K562 (cell line): Measurements from ENCODE around the gene FKBP7. TPM values are rescaled to one million over a fixed set of nuclear protein-coding genes. Genes with fewer than 3 reads are reported as not detected.

ENCODE experiments used
- CBFA2T2 ChIP-seq: fragments of 450-650 bp; conservative IDR thresholded peaks from 2 replicates; pipeline ENCODE4 v1.6.1; 2017; ENCODE audit warnings: mild to moderate bottlenecking
- CBFA2T3 ChIP-seq: fragments of 450-650 bp; IDR thresholded peaks from 2 replicates; pipeline ENCODE4 v1.6.1; 2017
- CEBPG ChIP-seq, 3 experiments: fragments of 200-800 bp in 1 of 3; sonication (Bioruptor generic) in 1 of 3; sonication (generic) in 1 of 3; formaldehyde crosslinking in 1 of 3; IDR thresholded peaks in 2 of 3; conservative IDR thresholded peaks in 1 of 3; 2 replicates each; pipeline versions ENCODE4 v1.6.1 to v1.8.0; 2016 to 2022; ENCODE audit warnings: missing compliant biosample characterization in 2 of 3, missing genetic modification characterization in 2 of 3, mild to moderate bottlenecking in 1 of 3, missing genetic modification reagents in 1 of 3
- DPF2 ChIP-seq: fragments of 450-650 bp; IDR thresholded peaks from 2 replicates; pipeline ENCODE4 v1.6.1; 2016
- GATA2 ChIP-seq: sonication (generic); formaldehyde crosslinking; IDR thresholded peaks from 2 replicates; pipeline ENCODE4 v1.4.0; 2020; ENCODE audit warnings: mild to moderate bottlenecking, missing genetic modification reagents
- HLTF ChIP-seq: fragments of 450-650 bp; IDR thresholded peaks from 2 replicates; pipeline ENCODE4 v1.6.1; 2016
- KDM4B ChIP-seq, 2 experiments: fragments of 450-650 bp in 1 of 2; sonication (generic) in 1 of 2; IDR thresholded peaks; 2 replicates each; pipeline ENCODE4 v1.6.1; 2016 to 2017; ENCODE audit warnings: borderline replicate concordance in 2 of 2, antibody characterized with exemption in 1 of 2, low read depth in 1 of 2, mild to moderate bottlenecking in 1 of 2
- NCOA1 ChIP-seq: fragments of 450-650 bp; IDR thresholded peaks from 2 replicates; pipeline ENCODE4 v1.6.1; 2016; ENCODE audit warnings: low read depth
- NONO ChIP-seq, 2 experiments: fragments of 200-400 bp in 1 of 2; fragments of 450-650 bp in 1 of 2; formaldehyde crosslinking in 1 of 2; IDR thresholded peaks; 2 replicates each; pipeline ENCODE4 v1.6.1; 2017; ENCODE audit warnings: low read depth in 2 of 2, mild to moderate bottlenecking in 2 of 2, moderate library complexity in 2 of 2, low read length in 1 of 2
- NRF1 ChIP-seq, 2 experiments: fragments of 450-650 bp; IDR thresholded peaks in 1 of 2; conservative IDR thresholded peaks in 1 of 2; 2 replicates each; pipeline ENCODE4 v1.6.1; 2014; ENCODE audit warnings: mild to moderate bottlenecking in 2 of 2
- RAD51 ChIP-seq: fragments of 450-650 bp; IDR thresholded peaks from 2 replicates; pipeline ENCODE4 v1.7.1; 2016; ENCODE audit warnings: low read depth, mild to moderate bottlenecking, borderline replicate concordance
- RBFOX2 ChIP-seq: fragments of 200-400 bp; formaldehyde crosslinking; IDR thresholded peaks from 2 replicates; pipeline ENCODE4 v1.6.1; 2017; ENCODE audit warnings: low read depth, mild to moderate bottlenecking, low read length, moderate library complexity
- RBM39 ChIP-seq: fragments of 200-400 bp; formaldehyde crosslinking; optimal IDR thresholded peaks from 2 replicates; pipeline ENCODE3; 2018; ENCODE audit warnings: low read depth, low read length
- TBL1XR1 ChIP-seq, 2 experiments: IDR thresholded peaks; 2 replicates each; pipeline ENCODE4 v1.6.1; 2012; ENCODE audit warnings: improper control_type of control experiment in 2 of 2, low read length in 2 of 2, mild to moderate bottlenecking in 1 of 2
- ZFX ChIP-seq: sonication (generic); formaldehyde crosslinking; IDR thresholded peaks from 2 replicates; pipeline ENCODE4 v1.8.0; 2022; ENCODE audit warnings: mild to moderate bottlenecking, missing genetic modification reagents, moderate library complexity
- ZKSCAN3 ChIP-seq: fragments of 250-450 bp; sonication (Bioruptor Pico); IDR thresholded peaks from 2 replicates; pipeline ENCODE4 v1.4.0; 2020
- ZNF217 ChIP-seq: sonication (generic); formaldehyde crosslinking; IDR thresholded peaks from 2 replicates; pipeline ENCODE4 v1.8.0; 2022; ENCODE audit warnings: mild to moderate bottlenecking, missing genetic modification reagents
- ZNF324 ChIP-seq: fragments of 250-450 bp; sonication (Bioruptor Pico); IDR thresholded peaks from 2 replicates; pipeline ENCODE4 v1.4.0; 2020; ENCODE audit warnings: mild to moderate bottlenecking
- ZNF76 ChIP-seq: fragments of 250-450 bp; sonication (Bioruptor Pico); IDR thresholded peaks from 2 replicates; pipeline ENCODE4 v1.4.0; 2020; ENCODE audit warnings: mild to moderate bottlenecking, moderate library complexity, borderline replicate concordance
- polyA plus RNA-seq, 8 experiments: library from polyadenylated mRNA; depleted of rRNA in 4 of 8; stranded (reverse) in 5 of 8; unstranded in 3 of 8; fragments of >200 nt; fragmentation: Nextera tagmentation in 2 of 8; fragmentation: Illumina TruSeq in 1 of 8; extraction: Ambion mirVana in 2 of 8; extraction: Trizol in 1 of 8; gene quantifications; 2 replicates each; pipeline versions ENCODE4 v1.2.1 to v1.2.3, GENCODE V29; 2011 to 2014; ENCODE audit warnings: inconsistent platforms in 1 of 8, missing spikeins in 1 of 8
- total RNA-seq, 7 experiments: library from RNA; depleted of rRNA in 6 of 7; stranded (reverse); fragments of >200 nt in 6 of 7; fragmentation: Illumina TruSeq in 2 of 7; extraction: Trizol in 2 of 7; gene quantifications; 2 replicates each; pipeline versions ENCODE4 v1.2.1 to v1.2.3, GENCODE V29; 2011 to 2021; ENCODE audit warnings: low replicate concordance in 1 of 7
- TF ChIP-seq, protein P1 (sequence below): sonication (generic); formaldehyde crosslinking; IDR thresholded peaks from 2 replicates; pipeline ENCODE4 v1.8.1; 2023; ENCODE audit warnings: mild to moderate bottlenecking, missing genetic modification reagents
- TF ChIP-seq, protein P2 (sequence below): fragments of 250-450 bp; sonication (Bioruptor Pico); IDR thresholded peaks from 2 replicates; pipeline ENCODE4 v1.8.0; 2021; ENCODE audit warnings: moderate library complexity, mild to moderate bottlenecking, inconsistent platforms
- TF ChIP-seq, protein P3 (sequence below): fragments of 250-450 bp; sonication (Bioruptor Pico); IDR thresholded peaks from 2 replicates; pipeline ENCODE4 v1.9.0; 2021; ENCODE audit warnings: mild to moderate bottlenecking
- TF ChIP-seq, protein P4 (sequence below): sonication (generic); formaldehyde crosslinking; IDR thresholded peaks from 2 replicates; pipeline ENCODE4 v1.8.1; 2022; ENCODE audit warnings: missing genetic modification reagents

Gene FKBP7
- total and polyA plus RNA-seq, 9 of the 15 experiments (the other 6 are each of a cell fraction or from before 2014, with no cell fraction given): 6.1 to 23.2 (median 19.0) TPM

DNA sequence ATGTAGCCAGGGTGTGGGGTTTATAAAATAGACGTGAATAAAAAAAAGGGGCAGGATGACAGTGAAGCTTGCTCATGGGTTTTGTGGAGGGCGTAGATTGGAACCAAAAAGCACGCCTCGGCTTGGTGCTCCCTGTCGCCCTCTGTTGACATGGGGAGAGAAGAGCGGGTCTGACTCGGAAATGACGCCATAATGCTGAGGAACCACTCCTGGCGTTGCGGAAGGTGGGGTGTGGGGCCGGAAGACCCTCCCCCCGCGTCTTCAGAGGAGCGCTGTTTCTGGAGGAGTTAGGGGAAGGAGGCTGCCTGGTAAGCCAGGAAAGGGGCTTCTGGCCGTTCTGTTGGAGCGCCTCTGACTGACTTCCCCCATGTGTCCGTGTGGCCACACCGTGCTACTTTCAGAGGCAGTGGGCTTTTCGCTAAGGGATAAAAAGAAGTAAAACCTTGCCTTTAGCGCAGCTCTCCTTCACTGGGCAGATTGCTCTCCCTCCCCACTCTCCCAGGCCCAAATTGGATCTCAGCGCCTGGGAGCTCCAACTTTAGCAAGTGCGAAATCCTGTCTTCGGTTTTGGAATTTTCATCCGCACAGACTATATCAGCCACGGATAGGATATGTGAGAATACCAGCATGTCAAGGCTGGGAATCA is 44.7 kb upstream of the FKBP7 start (continued):
- TF ChIP-seq, protein P1, sequence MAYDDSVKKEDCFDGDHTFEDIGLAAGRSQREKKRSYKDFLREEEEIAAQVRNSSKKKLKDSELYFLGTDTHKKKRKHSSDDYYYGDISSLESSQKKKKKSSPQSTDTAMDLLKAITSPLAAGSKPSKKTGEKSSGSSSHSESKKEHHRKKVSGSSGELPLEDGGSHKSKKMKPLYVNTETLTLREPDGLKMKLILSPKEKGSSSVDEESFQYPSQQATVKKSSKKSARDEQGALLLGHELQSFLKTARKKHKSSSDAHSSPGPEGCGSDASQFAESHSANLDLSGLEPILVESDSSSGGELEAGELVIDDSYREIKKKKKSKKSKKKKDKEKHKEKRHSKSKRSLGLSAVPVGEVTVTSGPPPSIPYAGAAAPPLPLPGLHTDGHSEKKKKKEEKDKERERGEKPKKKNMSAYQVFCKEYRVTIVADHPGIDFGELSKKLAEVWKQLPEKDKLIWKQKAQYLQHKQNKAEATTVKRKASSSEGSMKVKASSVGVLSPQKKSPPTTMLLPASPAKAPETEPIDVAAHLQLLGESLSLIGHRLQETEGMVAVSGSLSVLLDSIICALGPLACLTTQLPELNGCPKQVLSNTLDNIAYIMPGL: peak; percentile 87; the same call in 1 of the 2 replicates
- TF ChIP-seq CBFA2T2 (no peak), ZNF324 (CRISPR knock-in tag) (no peak), RBFOX2 (peak; percentile 83), NCOA1 (0 out of 2 replicates have a peak, but pooled peaks have one; percentile 42), NRF1 (conservative IDR thresholded peaks at IDR 0.05 in 1 of 2, IDR thresholded peaks at IDR 0.05 in 1 of 2) (peak in 1 of 2 experiments; percentile 57; a peak in 3 of 4 replicates), ZFX (CRISPR knock-in tag) (peak; percentile 90), CEBPG (CRISPR knock-in tag; IDR thresholded peaks at IDR 0.05) (peak; percentile 74), CEBPG (tag; conservative IDR thresholded peaks at IDR 0.05 in 1 of 2, IDR thresholded peaks at IDR 0.05 in 1 of 2) (peak; percentile 62 to 80), KDM4B (IDR thresholded peaks at IDR 0.05; ENCODE audit: borderline replicate concordance in 2 of 2, low read depth in 1 of 2) (peak in 1 of 2 experiments; percentile 98; a peak in 2 of 4 replicates), ZNF217 (no peak), NONO (IDR thresholded peaks at IDR 0.05; ENCODE audit: low read depth in 2 of 2, low read length in 1 of 2) (no peak), ZNF76 (CRISPR knock-in tag) (peak; percentile 75; the same call in 1 of the 2 replicates), RBM39 (no peak), ZKSCAN3 (CRISPR knock-in tag) (no peak), HLTF (no peak), TBL1XR1 (IDR thresholded peaks at IDR 0.05; ENCODE audit: low read length in 2 of 2) (peak in 1 of 2 experiments; percentile 49; a peak in 1 of 4 replicates), GATA2 (no peak), CBFA2T3 (peak; percentile 5; the same call in 1 of the 2 replicates), RAD51 (no peak), DPF2 (0 out of 2 replicates have a peak, but pooled peaks have one; percentile 19)
- TF ChIP-seq, protein P2, sequence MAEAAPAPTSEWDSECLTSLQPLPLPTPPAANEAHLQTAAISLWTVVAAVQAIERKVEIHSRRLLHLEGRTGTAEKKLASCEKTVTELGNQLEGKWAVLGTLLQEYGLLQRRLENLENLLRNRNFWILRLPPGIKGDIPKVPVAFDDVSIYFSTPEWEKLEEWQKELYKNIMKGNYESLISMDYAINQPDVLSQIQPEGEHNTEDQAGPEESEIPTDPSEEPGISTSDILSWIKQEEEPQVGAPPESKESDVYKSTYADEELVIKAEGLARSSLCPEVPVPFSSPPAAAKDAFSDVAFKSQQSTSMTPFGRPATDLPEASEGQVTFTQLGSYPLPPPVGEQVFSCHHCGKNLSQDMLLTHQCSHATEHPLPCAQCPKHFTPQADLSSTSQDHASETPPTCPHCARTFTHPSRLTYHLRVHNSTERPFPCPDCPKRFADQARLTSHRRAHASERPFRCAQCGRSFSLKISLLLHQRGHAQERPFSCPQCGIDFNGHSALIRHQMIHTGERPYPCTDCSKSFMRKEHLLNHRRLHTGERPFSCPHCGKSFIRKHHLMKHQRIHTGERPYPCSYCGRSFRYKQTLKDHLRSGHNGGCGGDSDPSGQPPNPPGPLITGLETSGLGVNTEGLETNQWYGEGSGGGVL (CRISPR knock-in tag): no peak
- TF ChIP-seq, protein P3, sequence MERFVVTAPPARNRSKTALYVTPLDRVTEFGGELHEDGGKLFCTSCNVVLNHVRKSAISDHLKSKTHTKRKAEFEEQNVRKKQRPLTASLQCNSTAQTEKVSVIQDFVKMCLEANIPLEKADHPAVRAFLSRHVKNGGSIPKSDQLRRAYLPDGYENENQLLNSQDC (CRISPR knock-in tag): no peak
- TF ChIP-seq, protein P4, sequence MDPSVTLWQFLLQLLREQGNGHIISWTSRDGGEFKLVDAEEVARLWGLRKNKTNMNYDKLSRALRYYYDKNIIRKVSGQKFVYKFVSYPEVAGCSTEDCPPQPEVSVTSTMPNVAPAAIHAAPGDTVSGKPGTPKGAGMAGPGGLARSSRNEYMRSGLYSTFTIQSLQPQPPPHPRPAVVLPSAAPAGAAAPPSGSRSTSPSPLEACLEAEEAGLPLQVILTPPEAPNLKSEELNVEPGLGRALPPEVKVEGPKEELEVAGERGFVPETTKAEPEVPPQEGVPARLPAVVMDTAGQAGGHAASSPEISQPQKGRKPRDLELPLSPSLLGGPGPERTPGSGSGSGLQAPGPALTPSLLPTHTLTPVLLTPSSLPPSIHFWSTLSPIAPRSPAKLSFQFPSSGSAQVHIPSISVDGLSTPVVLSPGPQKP (CRISPR knock-in tag): no peak
